GM21526 (cell line): ENCODE results near the gene MTOR.

Source experiments
- ATAC-seq: cut with Tn5 transposase; IDR thresholded peaks from one replicate; pipeline ENCODE4 v1.9.1; 2021; ENCODE audit warnings: moderate library complexity; ENCODE audit not compliant: unreplicated experiment, low FRiP score

Gene MTOR

DNA sequence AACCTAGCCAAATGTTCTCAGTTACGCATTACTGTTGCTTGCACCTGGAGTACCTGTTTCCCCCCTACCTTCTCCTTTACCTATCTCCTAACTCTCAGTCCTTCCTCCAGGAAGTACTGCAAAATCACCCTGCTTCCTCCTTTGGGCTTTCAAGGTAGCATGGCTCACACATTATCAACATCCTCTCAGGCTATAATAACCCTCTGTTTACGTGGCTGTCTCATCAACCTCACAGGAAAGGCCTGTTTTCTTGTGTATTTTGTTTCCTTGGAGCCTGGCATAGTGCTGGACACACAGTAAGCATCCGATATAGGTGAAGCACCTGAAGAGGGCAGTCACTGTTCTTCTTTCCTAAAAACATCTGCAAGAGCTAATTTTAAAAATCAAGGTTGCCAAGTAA is 105.9 kb downstream of the MTOR start:
- ATAC-seq = no peak

- ATAC-seq = no peak
These were observed 109.2 kb downstream of the MTOR start for GRCh38 chr1:11153184-11153583.

- ATAC-seq = no peak
These were observed 109.6 kb downstream of the MTOR start for GRCh38 chr1:11152755-11153154.

DNA sequence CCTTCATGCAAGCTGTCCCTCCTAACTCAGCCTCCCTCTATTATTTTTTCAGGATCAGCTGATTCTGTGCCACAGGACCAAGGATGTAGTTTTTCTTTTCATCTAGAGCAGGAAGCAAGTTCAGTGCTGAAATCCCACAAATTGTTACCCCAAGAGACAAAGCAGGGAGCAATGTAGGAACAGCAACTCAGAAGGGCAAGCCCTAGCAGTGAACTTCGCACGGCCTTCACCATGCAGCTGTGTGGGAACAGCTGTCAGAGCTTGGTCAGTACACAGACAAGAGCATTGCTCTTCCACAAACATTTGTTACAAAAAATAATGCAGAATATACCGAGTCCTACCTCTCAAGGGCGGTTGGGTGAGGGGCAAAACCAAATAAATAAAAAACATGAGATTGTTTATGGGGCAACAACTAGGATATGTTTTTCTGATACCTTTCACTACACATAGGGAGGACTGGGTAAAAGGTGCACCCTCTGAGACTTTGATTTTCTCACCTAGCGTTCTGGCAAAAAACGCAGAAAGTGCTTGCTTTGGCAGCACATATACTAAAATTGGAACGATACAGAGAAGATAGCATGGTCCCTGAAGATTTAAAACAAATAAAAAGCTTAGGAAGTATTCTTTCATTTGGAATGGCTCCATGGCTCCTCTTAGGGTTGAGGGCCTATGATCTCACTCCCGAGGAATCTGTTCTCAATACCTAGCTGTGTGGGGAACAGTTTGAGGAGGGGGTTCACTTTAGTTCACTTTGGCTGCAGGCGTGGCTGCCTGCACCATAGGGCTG is 110.3 kb downstream of the MTOR start:
- no peak for ATAC-seq

DNA sequence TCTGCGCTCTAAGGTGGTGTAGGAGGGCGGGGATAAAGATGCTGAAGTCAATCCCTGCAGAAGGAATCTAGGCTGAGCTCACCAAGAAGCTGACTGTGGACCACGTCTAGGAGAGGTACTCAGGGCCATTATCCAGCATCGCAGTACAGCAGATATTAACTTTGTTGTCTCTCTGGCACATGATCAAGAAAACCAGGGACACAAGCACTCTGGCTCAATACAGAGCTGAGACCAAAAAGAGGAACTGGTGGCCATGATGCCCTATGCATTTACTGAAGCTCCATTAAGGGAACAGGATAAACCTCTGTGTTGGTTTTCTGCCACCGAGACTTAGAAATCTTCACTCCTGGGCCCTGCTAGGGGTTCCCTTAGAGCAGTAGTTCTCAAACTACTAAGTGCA is 111.2 kb downstream of the MTOR start:
- no peak for ATAC-seq

DNA sequence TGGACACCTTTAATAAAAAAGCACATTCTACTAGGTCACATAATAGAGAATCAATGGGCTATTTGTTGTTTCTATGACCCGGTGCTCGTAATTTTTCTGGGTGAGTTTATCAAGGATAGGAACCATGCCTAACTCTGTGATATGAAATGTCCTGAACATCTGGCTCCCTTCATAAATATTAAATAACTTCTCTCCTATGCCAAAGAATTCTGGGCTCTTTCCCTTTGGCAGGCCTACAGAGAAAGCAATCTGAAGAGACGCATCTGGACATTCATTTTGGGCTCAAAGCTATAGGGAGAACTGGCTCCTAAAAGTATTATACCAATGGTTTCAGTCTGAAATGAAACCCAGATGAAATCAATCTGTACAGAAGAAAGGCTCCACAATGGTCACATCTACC is 112.0 kb downstream of the MTOR start:
- ATAC-seq = no peak

DNA sequence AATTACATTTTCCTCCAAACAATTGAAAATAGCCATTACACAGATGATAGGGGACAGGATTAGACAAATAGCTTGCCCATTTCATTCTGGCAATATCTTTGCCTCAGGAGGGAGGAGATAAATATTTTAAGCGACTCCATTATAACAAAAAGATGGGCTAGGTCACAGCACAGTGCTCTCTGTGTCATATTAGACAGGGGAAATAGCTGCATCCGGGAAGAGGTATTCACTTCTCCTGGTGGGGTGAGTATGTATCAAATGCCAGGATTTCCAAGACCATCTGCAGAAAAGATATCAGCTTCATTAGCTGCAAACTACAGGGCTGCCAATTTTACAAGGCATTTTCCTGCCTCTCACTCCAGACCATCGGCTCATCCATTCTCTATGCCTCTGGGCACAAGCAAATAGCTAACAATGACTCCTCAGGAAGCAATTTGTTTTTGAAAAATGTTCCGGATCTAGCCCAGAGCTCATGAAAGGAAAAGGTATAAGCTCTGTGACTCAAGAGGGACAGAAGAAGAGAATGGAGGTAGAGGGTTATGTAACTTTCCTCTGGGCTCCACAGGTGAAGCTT is 115.1 kb downstream of the MTOR start:
- no peak for ATAC-seq

DNA sequence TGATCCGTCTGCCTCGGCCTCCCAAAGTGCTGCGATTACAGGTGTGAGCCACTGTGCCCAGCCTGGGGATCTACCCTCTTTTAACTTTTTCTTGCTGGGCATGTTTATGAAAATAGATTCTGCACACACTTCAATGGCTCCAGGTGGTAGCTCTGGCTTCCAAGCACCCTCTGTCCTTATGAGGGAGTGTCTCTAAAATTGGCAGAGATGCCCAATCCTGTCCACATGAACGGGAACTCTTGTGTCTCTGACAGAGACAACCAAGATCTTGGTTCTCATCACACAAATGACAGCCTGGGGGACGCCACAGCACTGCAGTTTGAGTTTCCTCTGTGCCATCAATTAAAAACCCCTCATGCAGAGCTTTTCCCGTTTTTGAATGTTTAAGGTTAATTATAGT is 116.6 kb downstream of the MTOR start:
- no peak for ATAC-seq

DNA sequence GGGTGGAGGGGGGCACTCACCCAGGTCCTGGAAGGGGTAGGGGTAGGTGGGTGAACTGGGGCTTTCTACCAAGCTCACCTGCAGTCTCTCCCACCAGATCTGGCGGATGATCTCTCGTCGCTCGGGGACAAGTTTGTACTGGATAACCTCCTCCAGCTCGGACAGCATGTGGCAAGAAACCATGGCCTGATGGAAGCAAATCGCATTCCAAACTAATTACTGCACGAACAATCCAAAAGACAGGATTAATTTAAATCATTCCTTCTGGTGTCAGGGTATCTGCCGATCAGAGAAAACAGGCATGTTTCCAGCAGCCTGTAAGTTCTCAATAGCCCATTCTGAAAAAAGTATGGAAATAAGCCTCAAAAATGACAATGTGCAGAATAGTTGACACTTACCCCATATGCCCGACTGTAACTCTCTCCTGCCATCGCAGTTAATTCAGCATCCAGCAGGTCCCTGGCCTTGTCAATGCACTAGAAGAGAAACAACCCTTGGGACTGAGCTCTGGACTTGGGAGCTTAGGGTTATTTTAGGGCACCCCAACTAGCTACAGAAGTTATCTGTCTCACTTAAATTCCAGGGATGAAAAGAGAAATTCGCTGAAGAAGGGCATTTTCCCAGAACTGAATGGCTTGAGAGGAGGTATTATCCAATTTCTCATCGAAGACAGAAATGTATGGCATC is 117.6 kb downstream of the MTOR start:
- no peak for ATAC-seq

DNA sequence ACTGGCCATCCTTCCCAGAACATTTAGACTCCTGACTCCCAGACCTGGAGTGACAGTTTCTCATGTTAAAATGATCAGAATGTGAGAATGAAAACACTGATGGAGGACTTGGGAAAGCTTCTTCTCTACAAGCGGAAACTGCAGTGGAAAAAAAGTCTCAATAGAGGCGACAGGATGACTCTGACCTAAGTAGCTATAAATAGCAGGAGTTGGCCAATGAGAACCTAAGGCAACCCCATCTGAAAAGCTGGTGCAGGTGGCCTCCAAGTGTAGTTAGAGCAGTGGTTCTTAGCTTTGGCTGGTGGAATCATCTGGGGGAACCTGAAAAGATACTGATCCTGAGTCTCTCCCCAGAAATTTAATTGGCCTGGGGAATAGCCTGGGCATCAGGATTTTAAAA is 118.4 kb downstream of the MTOR start:
- ATAC-seq = no peak

DNA sequence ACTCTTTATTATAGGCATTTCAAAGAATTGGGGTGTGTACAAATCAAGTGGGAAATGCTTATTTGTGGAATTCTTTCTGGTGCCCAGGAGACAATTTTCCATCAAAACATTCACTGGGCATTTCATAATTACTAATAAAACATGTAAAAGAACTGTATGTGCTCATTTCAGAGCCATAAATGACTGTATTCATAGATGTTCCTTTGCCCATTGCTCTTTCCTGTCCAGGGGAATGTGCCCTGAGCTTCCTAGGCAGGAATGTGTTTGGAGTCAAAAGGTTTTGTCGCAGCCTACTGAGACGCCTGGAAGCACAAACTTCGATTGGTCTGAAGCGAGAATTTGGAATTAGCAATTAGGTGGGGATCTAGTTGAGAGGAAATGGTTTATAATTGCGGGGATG is 119.0 kb downstream of the MTOR start:
- ATAC-seq = no peak

DNA sequence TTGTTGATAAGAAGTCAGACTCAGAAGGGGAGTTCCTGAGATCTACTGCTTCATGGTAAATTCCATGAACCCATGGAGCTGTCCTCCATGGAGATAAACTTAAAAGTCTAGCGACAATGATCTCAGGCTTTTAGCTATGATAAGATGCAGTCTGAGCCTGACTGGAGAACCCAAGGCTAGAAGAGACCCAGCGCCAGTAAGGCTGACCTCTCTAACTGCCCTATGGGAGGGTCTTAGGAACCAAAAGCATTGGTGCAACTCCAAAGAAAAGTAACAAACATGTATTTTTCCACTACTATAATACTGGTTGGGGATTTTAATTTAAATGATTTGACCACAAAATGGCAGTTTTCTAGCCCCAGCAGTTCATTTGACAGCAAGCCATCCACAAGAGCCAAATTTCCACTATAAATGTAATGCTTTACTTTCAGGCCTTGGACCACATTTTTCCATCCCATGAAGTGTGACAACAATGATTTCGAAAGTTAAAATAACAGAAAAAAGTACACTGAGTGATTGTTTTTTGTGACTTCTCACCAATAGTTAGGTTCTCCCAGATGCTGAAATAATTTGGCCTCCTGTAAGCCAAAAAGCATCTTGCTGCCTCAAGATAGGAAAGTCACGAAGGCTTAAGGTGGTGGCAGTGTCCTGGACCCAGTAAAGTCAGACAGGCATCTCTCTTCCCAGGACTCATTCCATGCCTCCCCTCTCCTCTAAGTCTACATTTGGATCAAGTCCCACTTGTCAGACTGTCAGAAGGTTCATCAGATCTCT is 119.5 kb downstream of the MTOR start:
- no peak for ATAC-seq

GRCh38 chr1:11138952-11139351 is 123.4 kb downstream of the MTOR start:
- no peak for ATAC-seq

GRCh38 chr1:11138029-11138428 is 124.3 kb downstream of the MTOR start:
- ATAC-seq = no peak

- ATAC-seq = no peak
These were observed 127.5 kb downstream of the MTOR start for GRCh38 chr1:11134898-11135266.

DNA sequence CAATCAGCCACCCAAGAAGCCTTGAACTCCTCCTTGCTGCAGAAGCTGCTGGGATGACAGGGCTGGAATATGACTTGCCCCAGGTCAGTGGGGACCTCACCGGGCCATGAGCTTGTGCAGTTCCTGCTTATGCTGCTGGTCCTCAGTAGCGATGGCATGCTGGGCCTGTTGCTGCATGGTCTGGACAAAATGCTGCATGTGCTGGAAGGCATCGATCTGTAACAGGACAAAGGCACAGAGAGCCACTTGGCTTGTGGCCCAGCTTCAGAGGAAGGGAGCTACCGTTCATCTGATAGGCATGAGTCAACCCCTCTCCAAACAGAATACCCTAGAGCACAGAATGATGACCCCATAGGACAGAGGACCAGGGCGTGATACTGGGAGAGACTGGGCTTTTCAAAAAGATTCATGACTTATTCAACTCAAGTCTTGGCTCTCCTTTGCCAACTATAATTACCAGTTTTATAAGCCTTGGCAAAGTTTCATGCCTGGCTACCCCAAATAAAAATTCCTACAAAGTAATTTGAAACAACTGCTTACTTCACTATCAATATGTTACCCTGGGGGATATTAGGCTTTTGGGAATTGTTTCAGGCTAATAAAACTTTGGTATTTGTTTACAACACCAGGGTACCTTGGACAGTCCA is 128.0 kb downstream of the MTOR start:
- no peak for ATAC-seq

GRCh38 chr1:11132563-11133293 is 129.6 kb downstream of the MTOR start:
- ATAC-seq = no peak

- no peak for ATAC-seq
These were observed 130.5 kb downstream of the MTOR start for GRCh38 chr1:11131816-11132215.

GRCh38 chr1:11130406-11130805 is 131.9 kb downstream of the MTOR start:
- no peak for ATAC-seq
